H54 (cell line): ENCODE data around the gene KCNG2.

Source experiments
- DNase-seq: peaks from one replicate; pipeline ENCODE4 v3.0.0; 2011; ENCODE audit warnings: low spot score, mixed read lengths; ENCODE audit not compliant: insufficient read length
- FAIRE-seq: peaks from 3 replicates; lab custom pipeline; 2011; peaks lifted over from hg19 to GRCh38; lab: Jason Lieb, UNC
- POLR2A ChIP-seq: IDR thresholded peaks from 2 replicates; pipeline ENCODE4 v1.6.1; 2011; ENCODE audit warnings: low read depth, mild to moderate bottlenecking, low read length

KCNG2 gene

DNA sequence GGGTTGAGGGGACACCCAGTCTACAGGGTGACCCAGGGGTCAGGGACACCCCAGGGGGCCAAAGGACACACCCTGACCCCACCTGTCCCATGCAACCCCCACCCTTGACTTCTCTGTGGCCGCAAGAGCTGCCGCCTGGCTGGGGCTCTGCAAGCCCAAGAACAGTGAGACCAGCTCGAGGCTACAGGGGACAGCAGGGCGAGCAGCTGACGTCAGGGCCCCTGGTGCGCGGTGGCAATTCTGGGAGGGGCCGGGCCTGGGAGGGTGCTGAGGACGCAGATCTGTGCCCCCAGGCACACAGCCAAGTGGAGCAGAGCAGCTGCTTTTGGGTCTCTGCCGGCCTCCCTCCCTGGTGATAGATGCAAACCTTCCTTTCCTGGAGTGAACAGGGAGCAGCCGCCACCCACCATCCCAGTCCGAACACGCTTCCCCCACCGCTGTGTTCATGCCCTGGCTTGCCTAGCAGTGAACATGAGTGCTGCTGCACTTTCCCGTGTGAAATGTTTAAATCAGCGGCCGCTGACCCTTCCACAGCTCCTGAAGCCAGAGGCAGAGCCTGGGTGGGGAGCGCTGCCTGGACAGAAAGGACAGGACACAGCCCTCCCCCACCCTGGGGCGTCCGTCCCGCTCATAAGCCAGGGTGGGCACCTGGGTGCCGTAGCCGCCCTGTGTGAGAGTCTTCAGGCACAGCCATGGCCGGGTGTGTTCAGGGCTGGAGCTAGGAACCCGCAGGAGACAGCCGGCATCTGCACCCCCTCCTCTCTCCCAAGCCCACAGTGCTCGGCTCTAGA lies 106.8 kb downstream of the KCNG2 start:
- DNase-seq (no peak), FAIRE-seq (no peak)
- no peak for TF ChIP-seq POLR2A

DNA sequence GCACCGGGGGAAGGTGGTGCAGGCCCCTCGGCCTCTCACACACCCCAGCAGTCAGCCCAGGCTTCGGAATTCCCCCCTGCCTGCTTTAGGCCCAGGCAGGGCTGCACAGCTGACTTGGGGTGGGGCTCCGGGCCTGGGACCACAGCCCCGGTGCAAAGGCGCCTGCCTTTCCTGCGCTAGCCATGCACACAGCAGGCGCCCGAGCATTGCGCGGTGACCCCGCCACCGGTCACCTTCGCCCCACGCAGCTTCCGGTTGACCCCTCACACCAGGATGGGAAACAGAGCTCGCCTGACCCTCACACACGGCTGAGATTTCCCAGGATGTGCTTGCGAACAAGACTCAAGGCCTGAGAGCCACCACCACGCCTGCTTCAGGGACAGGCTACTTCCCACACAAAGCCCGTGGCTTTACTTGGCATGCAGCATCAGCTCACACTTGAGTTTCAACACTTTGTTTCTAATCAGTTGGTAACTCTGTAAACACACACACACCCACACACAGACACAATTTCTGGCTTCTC lies 107.7 kb downstream of the KCNG2 start:
- TF ChIP-seq POLR2A, result no peak
- FAIRE-seq, result no peak
- no peak for DNase-seq

DNA sequence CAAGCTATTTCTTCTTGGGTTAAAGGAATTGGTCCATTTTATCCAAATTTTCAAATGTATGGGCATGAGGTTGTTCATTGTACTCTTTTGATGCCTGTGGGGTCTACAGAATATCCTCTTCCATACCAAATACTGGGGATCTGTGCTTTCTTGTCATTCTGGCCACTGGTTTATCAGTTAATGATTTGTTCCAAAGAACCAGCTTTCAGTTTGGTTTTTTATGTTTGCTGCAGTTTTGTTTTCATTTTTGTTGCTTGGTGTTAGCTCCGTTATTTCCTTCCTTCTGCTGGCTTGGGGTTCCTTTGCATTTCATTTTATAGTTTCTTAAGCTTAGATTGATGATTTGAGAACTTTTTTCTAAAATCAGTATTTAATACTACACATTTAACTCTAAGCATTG lies 108.3 kb downstream of the KCNG2 start:
- no peak for FAIRE-seq
- no peak for TF ChIP-seq POLR2A
- no peak for DNase-seq

DNA sequence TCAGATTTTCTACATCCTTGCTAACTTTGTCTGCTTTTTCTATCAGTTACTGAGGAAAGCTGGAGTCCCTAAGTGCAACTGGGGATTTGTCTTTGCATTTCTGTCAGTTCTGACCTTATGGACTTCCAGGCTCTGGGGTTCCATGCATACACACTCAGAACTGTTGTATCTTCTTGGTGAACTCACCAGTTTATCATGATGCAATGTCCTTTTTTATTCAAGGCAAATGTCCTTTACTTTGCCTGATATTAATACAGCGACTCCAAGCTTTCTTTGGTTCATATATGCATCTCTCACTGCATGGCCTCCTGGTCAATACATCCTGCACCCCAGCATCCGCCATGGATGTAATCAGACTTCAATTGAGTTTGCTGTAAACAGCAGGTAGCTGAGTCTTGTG lies 109.0 kb downstream of the KCNG2 start:
- DNase-seq (no peak), FAIRE-seq (no peak)
- TF ChIP-seq POLR2A, result no peak

DNA sequence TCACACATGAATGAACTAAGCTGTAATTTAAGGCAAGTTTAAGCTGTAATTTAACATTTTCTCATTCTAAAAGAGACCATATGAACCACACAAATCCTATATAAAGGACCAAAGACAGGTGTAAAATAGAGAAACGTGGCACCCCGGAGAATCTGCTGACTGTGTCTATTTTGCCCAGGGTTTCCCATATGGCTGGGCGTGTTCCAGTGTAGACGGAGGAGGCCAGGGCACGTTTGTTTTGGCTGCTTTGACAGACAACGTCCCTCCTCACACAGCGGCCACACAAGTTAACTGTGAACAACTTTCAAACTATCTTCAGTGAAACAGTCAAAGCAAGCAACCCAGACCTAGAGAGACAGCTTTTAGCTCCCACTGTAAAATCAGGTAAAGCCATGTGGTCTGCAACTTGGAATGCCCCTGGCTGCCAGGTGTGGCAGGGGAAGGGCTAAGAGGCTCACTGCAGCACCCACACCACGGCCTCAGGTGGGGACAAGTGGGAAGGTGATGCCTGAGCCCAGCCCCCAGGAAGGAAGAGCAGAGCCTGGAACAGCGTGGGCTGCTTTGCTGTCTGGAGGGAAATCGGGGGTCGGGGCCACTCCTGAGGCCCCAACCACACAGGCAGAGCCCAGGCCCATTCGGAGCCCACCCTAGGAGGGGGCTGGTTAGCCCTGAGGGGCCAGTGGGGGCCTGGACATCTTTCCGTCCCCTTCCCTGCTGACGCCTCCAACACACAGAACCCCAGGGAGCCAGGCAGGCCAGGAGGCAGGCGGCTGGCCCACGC lies 113.0 kb downstream of the KCNG2 start:
- DNase-seq, result no peak
- no peak for FAIRE-seq
- TF ChIP-seq POLR2A, result no peak

DNA sequence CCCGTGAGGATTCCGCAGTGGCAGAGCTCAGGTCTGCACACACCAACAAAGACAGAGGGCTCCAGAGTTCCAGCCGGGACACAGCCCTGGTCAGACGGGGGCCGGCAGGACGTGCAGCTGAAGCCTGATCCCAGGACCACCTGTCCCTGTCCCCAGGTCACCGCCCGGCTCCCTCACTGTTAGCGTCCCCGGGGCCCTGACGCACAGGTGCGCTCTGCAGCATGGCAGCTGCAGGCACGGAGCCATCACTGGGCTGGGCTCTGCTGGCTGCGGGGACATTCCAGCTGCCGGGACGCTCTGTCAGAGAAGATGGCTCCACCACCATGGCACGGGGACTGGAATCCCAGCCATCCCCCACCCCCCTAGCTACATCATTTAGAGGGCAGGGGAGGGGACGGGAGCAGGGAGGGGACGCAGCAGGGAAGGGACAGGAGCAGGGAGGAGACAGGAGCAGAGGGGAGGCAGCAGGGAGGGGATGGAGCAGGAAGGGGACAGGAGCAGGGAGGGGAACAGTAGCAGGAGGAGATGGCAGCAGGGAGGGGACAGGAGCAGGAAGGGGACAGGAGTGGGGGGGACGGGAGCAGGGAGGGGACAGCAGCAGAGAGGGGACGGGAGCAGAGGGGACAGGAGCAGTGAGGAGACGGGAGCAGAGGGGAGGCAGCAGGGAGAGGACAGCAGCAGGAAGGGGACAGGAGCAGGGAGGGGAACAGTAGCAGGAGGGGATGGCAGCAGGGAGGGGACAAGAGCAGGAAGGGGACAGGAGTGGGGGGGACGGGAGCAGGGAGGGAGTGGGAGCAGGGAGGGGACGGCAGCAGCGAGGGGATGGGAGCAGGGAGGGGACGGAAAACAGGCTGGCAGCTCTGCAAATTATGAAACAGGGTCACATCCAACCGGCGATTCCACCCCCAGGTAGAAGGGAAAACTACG lies 113.9 kb downstream of the KCNG2 start:
- no peak for DNase-seq
- no peak for FAIRE-seq
- no peak for TF ChIP-seq POLR2A

DNA sequence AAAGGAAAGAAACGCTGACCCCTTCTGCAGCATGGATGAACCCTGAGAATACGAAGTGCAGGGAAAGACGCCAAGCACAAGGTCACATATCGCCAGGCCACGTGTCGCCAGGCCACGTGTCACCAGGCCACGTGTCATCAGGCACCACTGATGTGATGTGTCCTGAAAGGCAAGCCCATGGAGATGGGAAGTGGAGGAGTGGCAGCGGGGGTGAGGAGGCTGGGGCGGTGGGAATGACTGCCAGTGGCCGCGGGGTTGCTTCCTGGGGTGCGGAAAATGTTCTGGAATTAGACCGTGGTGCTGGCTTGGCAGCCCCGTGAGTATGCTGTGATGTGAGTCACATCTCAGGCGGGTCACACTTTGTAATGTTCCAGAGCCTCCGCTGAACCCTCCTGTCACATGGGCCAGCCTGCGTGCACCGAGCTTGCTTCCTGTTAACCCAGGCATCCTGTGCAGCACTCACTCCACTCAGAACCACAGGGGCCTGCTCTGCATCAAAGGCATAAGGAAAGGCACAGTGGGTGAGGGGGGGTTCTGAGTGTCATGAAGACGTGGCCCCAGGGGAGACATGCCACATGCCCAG lies 114.8 kb downstream of the KCNG2 start:
- DNase-seq, result no peak
- no peak for TF ChIP-seq POLR2A
- FAIRE-seq, result no peak

DNA sequence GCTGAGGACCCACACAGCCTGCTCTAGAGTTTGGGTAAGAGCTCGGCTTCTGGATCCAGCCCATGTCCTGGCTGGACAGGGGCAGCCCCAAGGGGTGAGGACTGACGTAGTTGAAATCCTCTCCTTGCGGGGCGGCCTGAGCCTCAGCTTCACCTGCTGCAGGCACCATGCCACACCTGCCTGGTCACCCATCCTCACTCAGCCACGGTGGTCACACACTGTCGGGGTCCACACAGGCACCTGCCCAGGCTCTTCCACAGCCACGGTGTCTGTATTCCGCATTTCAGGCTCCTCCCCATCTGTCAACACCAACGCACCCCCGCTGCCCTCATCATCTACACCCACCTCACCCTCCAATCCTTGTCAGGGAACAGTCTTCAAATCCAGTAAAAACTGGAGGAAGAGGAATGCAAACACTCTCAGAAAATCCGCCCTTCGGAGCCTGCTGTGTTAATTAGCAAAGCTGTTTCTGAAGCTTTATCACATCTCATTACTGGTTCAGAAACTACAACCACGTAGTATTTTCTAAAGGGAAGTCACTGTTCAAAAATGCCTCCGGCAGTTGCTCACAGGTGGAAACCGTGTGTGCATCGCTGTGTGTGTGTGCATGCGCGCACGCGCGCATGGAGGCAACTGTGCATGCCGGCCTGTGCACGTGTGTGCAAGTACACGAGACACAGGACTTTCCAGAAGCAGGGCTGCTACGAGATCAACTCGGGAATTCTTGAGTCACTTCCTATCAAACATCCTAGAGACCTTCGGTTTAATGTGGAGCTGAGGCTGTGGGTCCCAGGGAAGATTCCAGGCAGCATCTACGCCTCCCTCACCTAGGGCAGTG lies 115.5 kb downstream of the KCNG2 start:
- FAIRE-seq (no peak), DNase-seq (no peak)
- TF ChIP-seq POLR2A, result no peak

DNA sequence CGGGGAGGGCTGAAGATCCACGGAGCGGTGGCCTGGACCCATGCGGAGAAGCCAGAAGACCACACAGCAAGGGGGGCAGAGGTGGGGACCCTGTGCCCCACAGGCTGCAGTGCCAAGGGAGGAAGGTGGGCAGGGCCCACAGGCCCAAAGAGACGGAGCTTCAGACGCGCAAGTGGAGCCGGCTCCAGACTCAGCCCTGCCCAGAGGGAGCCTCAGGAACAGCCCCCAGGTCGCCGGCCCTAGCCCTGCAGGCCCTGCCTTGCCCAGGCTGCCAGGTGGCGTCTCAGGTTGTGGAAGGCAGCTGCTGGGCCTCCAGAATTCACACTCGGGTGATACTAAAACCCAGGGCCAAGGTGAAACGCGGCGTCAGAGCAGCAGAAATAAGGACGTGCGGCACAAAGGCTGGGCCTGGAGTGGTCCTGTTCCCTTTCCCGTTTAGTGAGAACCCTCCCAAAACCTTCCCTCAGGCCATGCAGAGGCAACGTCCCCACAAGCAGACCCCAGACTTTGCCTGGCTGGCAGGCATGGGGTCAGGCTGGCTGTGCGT lies 116.9 kb downstream of the KCNG2 start:
- FAIRE-seq (no peak), DNase-seq (no peak)
- TF ChIP-seq POLR2A, result no peak

DNA sequence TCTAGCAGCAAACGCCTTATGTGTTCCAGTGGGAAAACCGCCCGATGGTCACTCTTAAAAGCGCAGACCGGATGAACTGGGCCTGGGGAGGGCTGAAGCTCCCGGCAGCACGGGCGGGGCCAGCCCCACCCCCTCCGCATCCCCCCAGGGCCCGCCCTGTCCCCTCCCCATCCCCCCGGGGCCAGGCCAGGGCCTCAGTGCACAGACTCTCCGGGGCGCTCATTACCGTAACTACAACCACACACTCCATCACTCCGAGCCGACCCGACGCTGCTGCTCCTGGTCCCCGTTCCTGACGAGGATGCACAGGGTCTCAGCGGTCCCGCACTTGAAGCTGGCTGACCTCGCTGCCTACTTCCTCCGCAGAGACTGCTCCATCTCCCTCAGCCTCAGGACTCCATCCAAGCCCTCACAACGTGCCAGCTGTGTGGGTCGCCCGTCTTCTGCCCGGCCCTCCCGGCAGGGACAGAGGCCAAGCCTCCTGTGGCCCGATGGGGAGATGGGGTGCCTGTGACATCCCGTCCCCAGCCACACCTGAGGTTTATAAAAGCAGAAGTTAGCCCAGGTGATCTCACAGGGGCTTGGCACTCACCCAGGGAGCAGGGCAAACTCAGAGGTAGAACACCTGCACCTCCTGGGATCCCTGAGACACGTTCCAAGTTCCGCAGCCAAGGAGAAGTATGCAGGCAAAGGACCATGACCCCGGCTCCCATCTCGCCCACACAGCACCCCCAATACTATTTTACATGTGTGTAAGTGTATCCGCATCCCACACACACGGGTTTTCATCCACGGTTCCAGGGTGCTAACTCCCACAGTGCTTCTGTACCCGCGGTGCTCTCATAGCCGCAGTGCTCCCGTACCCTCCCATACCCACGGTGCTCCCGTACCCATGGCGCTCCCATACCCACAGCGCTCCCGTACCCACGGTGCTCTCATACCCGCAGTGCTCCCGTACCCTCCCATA lies 117.7 kb downstream of the KCNG2 start:
- DNase-seq (no peak), FAIRE-seq (no peak)
- no peak for TF ChIP-seq POLR2A

DNA sequence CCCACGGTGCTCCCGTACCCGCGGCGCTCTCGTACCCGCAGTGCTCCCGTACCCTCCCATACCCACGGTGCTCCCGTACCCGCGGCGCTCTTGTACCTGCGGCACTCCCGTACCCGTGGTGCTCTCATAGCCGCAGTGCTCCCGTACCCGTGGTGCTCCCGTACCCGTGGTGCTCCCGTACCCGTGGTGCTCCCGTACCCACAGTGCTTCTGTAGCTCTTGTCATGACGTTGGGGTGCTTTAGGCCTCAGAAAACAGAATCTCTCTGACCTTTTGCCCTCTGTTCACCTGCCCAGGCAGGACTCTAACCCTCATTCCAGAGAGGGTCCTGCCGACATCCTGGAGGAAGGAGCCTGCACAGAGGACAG lies 118.4 kb downstream of the KCNG2 start:
- DNase-seq, result no peak
- no peak for FAIRE-seq
- TF ChIP-seq POLR2A, result no peak
